ENCODE data around the gene AGRN.

GRCh38 chr1:1094981-1095380, 75.1 kb downstream of the AGRN start:
- TF ChIP-seq ZC3H10 (CRISPR knock-in tag; IDR thresholded peaks at IDR 0.05) (no peak), TOX (CRISPR knock-in tag; IDR thresholded peaks at IDR 0.05; ENCODE audit: borderline replicate concordance) (no peak), PATZ1 (CRISPR knock-in tag; IDR thresholded peaks at IDR 0.05; ENCODE audit: borderline replicate concordance) (no peak), ISL1 (CRISPR knock-in tag; IDR thresholded peaks at IDR 0.05) (no peak), TSHZ2 (CRISPR knock-in tag; IDR thresholded peaks at IDR 0.05) (no peak), ARNTL (CRISPR knock-in tag; IDR thresholded peaks at IDR 0.05; ENCODE audit: borderline replicate concordance, low read depth) (no peak), BACH2 (CRISPR knock-in tag; IDR thresholded peaks at IDR 0.05; ENCODE audit: borderline replicate concordance) (no peak), PPARA (CRISPR knock-in tag; IDR thresholded peaks at IDR 0.05; ENCODE audit: borderline replicate concordance) (no peak)

All from SK-N-SH treated with all-trans-retinoic acid at 6 μM for 48 hours (cell line).